HG03457 (cell line): Measurements from ENCODE around the gene ZBTB40.

Experiments
- ATAC-seq: cut with Tn5 transposase; IDR thresholded peaks from one replicate; pipeline ENCODE4 v1.9.1; 2021; ENCODE audit warnings: moderate number of reproducible peaks; ENCODE audit not compliant: unreplicated experiment

ZBTB40 gene

DNA sequence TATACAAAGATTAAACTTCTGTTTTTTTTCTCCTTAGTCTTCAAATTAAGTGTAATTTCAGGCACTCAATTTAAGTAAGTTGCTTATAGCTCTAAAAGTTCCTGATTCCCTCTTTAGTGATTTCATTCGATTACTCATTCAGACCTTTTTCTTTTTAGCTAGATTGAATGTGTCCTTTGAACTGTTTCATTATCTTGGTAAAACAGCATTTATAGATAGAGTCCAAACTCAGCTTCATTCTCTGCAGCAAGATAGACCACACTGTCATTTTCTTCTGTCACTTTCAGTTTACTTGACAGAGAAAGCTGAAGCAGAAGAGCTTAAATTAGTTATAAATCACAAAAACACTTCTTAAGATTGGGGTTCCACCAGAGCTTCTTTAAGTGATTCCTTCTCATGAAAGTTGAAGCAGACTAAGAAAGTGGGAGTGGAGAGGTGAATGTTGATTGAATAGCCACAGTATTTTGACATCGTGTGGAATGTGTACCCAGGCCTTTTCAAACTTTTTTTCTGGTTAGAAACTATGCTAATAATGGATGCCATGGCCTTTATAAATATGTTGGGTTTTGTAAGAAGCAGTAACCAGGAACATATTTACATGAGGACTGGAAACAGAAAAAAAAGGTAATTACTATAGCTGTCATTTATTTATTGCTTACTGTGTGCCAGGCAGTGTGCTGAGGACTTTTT lies 52.2 kb downstream of the ZBTB40 start:
- no peak for ATAC-seq

DNA sequence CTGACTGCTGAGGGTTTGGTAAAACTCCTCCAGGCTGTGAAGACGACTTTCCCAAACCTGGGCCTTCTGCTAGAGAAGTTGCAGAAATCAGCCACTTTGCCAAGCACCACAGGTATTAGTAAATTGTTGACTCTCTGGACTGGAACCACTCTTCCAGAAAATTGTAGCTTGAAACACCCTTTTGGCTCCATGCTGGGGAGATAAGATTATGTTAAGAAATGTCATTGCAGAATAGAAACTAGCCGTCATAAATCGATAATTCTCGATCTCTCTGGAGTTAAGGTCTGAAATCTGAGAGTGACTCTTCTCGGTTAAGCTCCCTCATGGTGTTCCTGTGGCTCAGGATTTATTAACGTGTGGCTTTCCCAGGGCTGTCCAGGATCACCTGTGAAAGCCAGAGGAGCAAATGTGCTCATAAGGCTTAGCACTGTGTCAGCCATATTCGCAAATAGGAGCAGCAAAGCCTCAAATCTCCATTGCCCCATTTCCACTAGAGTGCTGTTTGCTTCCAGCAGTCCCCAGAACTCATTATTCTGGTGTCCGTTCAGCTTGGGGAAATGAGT lies 54.6 kb downstream of the ZBTB40 start:
- no peak for ATAC-seq

DNA sequence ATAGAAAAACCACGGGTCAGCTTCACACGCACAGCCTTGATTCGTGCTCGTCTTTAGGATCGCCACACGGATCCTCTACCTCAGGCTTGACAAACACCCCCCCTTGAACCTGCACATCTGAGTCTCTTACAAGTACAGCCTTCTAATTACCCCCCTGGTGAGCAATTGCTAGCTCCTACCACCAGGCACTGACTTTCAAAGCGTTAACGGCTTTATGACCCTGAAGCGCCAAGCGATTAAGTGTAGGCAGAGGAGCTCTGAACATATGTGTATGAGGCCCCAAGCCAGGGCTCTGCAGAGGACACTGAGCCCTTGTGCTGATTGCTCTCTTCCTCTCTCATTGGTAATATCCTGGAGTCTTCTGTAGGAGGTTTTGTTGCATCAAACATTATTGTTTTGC lies 55.9 kb downstream of the ZBTB40 start:
- ATAC-seq = no peak

DNA sequence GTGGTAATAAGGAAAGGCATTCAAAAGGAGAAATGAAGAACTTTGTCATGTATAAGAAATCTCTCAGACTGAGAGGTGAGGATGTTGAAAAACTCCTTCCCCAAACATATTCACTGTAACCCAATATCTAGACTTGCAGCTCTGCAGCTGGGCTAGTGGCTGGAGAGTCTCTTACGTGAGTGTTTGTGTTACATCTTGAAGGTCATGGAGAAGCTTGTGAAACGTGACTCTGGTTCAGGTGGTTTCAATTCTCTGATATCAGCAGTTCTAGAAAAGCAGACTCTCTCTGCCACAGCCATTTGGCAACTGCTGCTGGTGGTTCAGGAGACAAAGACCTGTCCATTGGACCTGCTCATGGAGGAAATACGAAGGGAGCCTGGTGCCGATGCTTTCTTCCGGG lies 56.7 kb downstream of the ZBTB40 start:
- no peak for ATAC-seq

DNA sequence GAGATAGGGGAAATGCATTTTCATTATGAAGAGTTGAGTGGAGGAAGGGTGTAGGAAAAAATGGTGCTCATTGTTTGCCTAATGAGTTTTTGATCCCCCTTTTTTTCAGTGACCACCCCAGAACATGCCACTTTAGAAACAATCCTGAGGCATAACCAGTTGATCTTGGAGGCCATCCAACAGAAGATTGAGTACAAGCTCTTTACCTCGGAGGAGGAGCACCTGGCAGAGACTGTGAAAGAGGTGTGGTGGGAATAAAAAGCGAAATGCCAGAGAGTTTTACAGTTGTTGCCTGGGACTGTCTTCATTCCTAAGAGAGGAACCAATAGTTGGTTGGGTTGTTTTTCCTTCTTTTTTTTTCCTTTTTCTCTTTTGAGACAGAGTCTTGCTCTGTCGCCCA lies 57.3 kb downstream of the ZBTB40 start:
- ATAC-seq = no peak

DNA sequence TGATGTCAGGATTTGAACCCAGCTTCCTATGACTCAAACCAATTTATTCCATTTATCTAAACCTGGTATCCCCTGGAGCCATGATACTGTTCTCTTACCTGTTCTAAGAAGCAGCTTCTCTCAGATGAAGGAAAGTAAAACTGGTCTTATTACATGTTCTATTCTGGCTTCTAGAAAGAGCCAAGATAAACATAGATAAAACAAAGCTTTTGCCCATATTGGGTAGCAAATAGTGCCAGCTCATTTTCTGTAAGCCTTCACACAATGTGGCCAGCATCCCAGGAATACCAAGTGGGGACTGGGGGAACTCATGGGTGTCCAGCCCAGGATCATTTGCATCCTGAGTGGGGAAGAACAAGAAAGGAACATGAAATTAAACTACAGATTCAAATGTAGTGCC lies 58.2 kb downstream of the ZBTB40 start:
- no peak for ATAC-seq

DNA sequence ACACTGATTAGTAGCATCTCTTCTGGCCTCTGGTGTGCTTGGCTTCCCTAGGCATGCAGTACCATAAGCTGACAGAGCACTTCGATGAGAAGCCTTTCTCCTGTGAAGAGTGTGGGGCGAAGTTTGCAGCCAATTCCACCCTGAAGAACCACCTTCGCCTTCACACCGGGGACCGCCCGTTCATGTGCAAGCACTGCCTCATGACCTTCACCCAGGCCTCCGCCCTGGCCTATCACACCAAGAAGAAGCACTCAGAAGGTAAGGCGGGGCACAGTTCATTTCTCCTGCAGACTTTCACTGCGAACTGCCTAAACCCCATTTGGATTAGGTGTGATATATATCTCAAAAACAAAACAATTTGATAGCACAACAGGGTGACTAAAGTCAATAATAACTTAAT lies 61.2 kb downstream of the ZBTB40 start:
- no peak for ATAC-seq

DNA sequence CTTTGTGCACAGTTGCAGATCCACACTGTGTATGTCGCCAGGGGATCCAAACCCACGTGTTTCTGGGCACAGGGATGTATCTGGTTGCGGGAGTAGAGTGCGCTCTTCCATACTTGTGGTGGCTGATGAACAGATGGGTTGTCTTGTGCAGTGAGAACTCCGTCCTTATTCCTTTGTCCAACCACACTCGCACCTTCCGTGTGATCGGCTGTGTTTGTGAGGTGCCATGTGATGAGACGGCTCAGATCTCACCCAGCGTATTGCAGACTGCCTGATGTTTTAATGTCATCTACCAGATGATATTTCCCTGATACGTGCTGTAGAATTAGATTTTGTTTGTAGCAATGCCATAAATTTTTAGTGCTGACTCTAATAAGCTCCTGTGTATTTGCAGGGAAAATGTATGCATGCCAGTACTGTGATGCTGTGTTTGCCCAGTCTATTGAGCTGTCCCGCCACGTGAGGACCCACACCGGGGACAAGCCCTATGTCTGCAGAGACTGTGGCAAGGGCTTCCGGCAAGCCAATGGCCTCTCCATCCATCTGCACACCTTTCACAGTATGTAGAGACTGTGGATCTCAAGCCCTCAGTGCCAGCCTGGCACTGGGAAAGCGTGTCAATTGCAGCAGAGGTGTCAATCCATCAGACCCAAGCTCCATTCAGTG lies 65.4 kb downstream of the ZBTB40 start:
- no peak for ATAC-seq

DNA sequence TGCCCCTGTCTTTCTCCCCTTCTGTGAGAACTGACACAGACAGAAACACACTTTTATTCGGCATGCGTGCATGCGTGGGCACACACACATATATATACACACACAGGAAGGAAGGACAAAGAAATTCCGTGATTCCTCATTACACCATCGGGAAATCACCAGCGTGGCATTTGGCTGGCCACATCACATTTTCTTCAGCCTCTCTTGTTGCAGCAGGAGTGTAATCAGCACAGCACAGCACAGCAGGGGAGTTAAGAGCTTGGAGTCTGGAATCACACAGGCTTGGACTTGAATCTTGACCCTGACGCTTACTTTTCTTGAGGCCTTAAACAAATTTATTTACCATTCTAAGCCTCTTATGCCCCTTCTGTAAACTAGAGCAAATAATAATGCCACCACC lies 66.3 kb downstream of the ZBTB40 start:
- ATAC-seq = no peak

DNA sequence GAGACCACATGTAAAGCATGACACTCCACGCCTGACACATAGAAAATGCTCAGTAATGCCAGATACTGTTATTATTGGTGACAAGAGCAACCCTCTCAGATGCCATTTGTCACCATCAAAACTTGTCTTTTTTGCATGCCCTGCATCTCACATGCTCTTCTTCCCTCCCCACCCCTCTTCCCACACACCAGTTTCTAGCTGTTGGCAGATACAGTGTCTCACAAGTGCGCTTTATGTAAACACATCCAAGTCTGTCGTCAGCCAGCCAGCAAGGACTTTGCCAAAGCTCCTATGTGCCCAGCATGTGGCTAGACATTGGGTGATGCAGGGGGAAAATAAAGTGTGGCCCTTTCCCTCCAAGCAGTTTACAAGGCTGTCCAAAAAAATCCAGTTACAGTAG lies 66.7 kb downstream of the ZBTB40 start:
- ATAC-seq = no peak

DNA sequence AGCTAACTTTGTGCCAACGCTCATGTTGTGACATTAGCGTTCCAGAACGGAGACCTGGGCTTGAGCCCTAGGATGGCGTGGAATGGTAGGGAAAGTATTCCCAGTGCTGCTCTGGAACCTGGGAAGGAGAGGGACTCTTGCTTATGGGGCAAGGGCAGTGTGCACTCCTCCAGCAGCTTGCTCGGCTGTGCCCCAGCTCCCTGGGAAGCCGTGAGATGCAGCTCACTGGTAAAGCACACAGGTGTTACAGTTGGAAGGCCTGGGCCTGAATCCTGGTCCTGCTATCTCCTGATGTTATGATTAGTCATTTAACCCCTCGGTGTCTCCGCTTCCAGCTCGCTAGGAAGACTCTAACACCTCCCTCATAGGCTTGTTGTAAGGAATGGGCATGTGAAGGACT lies 69.2 kb downstream of the ZBTB40 start:
- ATAC-seq = no peak

DNA sequence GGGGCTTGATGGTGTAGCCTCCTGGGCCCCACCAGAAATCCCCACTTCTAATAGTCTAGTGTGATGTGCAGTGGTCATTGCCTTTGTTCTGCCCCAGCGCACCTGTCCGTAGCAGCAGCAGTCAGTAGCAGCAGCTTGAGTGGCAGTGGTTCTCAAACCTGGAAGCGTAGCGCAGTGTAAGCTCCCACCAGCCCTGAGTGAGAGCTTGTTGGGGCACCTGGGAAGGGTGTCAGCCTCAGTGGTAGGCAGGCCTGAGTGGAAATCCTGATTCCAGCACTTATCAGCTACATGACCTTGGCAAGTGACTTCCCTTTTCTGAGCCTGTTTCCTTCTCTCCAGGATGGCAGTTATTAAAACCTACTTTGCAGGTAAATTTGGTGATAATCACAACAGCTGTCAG lies 70.0 kb downstream of the ZBTB40 start:
- ATAC-seq = no peak

DNA sequence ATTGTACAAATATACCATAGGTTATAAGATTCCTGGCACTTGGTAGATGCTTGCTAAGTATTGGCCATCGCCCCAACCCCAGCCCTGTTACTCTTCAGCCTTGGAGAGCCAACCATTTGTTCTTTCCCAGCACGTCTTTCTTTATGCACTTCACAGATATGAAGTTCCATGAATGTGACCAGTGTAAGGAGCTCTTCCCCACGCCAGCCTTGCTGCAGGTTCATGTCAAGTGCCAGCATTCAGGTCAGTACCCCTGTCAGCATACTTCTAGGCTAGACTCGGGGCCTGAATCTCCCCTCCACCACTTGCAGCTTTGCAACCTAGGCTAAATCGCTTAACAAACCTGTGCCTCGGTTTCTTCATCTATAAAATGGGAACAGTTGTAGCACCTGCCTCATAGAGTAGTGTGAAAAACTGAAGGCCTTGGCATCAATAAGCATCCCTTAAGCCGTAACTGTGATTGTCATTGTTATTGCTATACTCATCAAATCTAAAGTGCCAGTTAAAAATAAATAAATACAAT lies 70.6 kb downstream of the ZBTB40 start:
- ATAC-seq = no peak

DNA sequence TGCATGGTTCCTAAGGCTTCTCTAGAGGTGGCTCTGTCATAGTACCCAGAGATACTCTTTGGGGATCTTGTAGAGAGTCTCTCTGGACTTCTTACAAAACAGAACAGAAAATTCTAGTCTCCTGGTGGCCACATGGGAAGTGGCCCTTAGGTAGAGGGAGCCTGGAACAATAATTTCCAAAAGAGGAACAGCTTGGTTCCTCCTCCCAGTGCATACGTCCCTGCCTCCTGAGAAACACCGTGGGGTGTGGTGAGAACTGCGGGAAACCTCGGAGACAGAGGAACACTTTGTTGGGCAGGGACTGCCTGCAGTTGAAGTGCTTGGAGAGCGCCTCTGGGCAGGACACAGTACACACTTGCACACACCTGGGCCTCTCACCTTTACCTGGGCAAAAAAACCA lies 72.8 kb downstream of the ZBTB40 start:
- ATAC-seq = no peak

DNA sequence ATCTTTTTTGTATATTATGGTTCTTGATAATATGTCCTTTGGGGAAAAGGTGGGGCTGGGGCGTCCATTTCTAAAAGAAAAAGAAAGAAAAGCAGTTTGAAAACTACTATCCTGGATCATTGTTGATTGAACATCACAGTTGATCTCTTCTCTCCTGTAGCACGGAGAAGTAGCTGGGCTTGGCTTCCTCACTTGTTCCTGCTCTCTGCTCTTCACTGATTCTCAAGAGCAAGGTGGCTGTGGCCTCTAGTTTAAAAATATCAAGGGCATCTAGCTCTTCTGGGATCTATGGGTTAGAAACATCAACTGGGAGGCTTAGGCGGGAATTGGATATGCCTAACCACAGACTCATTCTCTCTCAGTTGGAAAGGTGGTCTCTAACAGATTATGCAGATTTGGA lies 73.6 kb downstream of the ZBTB40 start:
- no peak for ATAC-seq

DNA sequence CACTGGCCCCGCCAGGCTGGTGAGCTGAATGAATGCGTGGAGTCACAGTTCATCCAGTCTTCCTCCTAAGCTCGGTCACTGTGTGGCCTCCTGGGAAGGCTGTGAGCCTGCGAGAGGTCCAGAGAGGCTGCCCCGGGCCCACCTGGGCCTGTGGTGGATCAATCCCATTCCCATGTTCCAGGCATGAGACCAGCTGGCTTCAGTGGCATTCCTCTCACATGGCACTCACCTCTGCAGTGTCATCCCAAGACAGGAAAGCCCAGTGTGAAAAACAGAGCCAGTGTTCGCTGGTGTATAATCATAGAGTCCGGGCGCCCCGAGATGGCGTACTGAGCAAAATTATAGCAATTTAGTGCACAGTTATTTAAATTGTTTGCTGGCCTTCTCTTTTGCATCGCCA lies 74.0 kb downstream of the ZBTB40 start:
- no peak for ATAC-seq

DNA sequence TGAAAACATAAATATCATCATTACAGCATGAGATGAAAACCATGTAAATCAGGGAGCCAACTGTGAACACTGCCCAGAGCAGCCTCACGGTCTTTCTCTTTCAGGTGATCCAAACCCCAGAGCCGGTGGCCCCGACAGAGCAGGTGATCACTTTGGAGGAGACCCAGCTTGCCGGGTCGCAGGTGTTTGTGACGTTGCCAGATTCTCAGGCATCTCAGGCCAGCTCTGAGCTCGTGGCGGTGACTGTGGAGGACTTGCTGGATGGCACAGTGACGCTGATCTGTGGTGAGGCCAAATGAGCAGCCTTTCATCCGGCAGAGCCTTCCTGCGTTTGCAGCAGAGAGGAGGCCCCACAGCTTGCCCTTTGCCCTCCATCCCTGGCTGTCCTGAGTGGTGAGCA lies 74.4 kb downstream of the ZBTB40 start:
- no peak for ATAC-seq

DNA sequence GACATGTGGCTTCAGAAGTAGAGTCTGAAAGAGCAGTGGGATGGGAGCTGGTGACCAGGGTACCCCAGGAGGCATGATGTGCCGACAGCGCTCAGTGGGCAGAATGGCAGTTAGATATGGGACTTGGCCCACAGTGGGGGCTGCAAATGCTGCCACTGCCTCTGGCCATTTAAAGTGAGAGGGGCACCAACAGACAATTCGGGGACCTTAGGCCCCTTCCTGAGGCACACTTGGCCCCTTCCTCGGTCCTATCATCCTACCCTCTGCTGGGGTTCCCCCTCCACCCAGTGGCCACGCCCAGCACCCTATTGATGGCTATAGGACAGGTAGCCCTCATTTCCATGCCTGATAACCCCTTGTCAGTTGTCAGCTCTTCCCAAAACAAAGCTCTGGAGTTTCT lies 75.0 kb downstream of the ZBTB40 start:
- ATAC-seq = no peak

DNA sequence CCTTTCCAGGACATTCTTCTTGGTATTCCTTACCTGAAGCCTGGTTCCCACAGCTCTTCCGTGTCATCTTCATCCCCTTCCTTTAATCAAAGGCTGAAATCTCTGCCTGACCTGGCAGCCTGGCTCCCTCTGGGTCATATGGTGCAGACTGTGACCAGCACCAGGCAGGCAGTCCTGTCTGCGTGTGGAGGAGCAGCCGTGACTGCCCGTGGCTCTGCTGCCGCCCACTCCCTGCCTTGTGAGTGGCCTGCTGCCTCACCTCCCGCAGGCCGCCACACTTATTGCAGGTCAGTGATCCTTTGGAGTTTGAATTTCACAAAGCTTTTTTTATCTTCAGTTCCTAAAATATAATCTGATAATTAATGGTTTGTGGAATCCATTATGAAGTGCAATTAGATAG lies 75.5 kb downstream of the ZBTB40 start:
- no peak for ATAC-seq

DNA sequence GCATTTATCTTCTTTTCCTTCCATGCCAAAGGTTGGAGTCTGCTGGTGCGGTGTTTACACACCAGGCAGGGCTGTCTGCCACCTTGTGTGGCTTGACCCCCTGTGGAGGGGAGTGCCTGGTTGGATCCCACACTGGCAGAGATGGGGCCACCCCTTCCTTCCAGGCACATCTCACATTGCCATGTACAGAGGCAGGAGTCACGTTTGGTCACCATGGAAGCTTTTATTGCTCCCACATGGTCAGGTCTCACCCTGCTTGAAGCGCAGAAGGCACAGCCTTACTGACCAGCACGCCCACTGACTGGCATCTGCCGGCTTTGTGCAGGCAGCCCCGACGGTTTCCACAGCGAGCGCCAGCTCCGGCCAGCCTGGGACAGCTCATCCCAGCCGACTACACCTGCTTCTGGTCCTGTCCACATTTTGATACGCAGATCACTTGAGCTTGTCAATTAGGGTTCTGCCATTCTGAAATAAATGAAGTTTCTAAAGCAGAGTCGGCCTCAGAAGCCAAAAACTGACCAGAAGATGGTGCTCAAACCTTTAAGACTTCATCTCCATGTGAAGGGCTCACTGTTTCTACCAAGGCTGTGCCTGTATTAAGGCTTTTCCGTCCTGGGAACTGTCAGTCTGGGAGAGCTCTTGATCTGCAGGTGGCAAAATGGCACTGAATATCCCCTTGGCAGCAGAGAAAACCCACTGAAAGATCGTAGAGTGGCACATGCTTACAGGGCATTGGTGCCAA lies 76.1 kb downstream of the ZBTB40 start:
- ATAC-seq = no peak

DNA sequence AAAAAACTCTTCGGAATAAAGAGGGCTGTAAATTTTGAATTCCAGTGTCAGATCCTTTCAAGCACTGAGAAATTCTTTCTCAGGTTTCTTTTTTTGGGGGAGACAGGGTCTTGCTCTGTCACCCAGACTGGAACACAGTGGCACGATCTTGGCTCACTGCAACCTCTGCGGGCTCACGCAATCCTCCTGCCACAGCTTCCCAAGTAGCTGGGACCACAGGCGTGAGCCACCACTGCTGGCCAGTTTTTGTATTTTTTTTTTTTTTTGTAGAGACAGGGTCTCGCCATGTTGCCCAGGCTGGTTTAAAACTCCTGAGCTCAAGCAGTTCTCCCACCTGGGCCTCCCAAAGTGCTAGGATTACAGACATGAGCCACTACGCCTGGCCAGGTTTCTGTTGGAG lies 76.8 kb downstream of the ZBTB40 start:
- ATAC-seq = no peak
